ENCODE data around the gene MATN4. TPM values are rescaled to one million over a fixed set of nuclear protein-coding genes. Genes with fewer than 3 reads are reported as not detected.

The MATN4 gene
- total RNA-seq, 3 donors from 2014 or later: 0.17 to 0.22 TPM; not detected in 1

- no peak for TF ChIP-seq CTCF (IDR thresholded peaks at IDR 0.05)
- DNase-seq: no peak
- no peak overlapping the region for H3K4me3 ChIP-seq
- H3K9me3 ChIP-seq: no peaks in the 10 kb centered on the region
- intact Hi-C loops (cut with DNase I, micrococcal nuclease): no loop called here
- ATAC-seq: no peak
- H3K4me1 ChIP-seq (ENCODE audit: low read depth): no peaks in the 10 kb centered on the region
- H3K36me3 ChIP-seq (ENCODE audit: low read depth): no peaks in the 10 kb centered on the region
These were observed 25.2 kb downstream of the MATN4 start for GRCh38 chr20:45282700-45283550.

GRCh38 chr20:45279992-45280391, 28.1 kb downstream of the MATN4 start:
- intact Hi-C loops (cut with DNase I, micrococcal nuclease): no loop called here
- TF ChIP-seq CTCF (IDR thresholded peaks at IDR 0.05): no peak
- Histone ChIP-seq H3K4me3 (no peak overlapping the region), H3K4me1 (ENCODE audit: low read depth) (no peaks in the 10 kb centered on the region), H3K9me3 (no peaks in the 10 kb centered on the region), H3K36me3 (ENCODE audit: low read depth) (no peaks in the 10 kb centered on the region)
- ATAC-seq (no peak), DNase-seq (no peak)

GRCh38 chr20:45275338-45275737, 32.8 kb downstream of the MATN4 start:
- no peaks in the 10 kb centered on the region for H3K36me3 ChIP-seq (ENCODE audit: low read depth)
- H3K4me3 ChIP-seq: no peak overlapping the region
- no peak for DNase-seq
- H3K4me1 ChIP-seq (ENCODE audit: low read depth): no peaks in the 10 kb centered on the region
- intact Hi-C loops (cut with DNase I, micrococcal nuclease): no loop called here
- no peaks in the 10 kb centered on the region for H3K9me3 ChIP-seq
- TF ChIP-seq CTCF (IDR thresholded peaks at IDR 0.05): no peak
- ATAC-seq: no peak

GRCh38 chr20:45269754-45270270, 38.3 kb downstream of the MATN4 start:
- no peak for DNase-seq

GRCh38 chr20:45269056-45269455, 39.0 kb downstream of the MATN4 start:
- H3K36me3 ChIP-seq (ENCODE audit: low read depth): no peaks in the 10 kb centered on the region
- H3K9me3 ChIP-seq: no peaks in the 10 kb centered on the region
- intact Hi-C loops (cut with DNase I, micrococcal nuclease): no loop called here
- no peak for DNase-seq
- ATAC-seq: no peak
- H3K4me1 ChIP-seq (ENCODE audit: low read depth): no peaks in the 10 kb centered on the region
- no peak for TF ChIP-seq CTCF (IDR thresholded peaks at IDR 0.05)
- H3K4me3 ChIP-seq: no peak overlapping the region

More at GRCh38 chr20:45269754-45270270, 38.3 kb downstream of the MATN4 start:
- intact Hi-C loops (cut with DNase I, micrococcal nuclease): no loop called here
- TF ChIP-seq CTCF (IDR thresholded peaks at IDR 0.05): no peak
- Histone ChIP-seq H3K4me1 (ENCODE audit: low read depth) (no peaks in the 10 kb centered on the region), H3K9me3 (no peaks in the 10 kb centered on the region), H3K4me3 (no peak overlapping the region), H3K36me3 (ENCODE audit: low read depth) (no peaks in the 10 kb centered on the region)
- ATAC-seq: no peak
